HG03460 (cell line): ENCODE measurements around the gene UNC45A.
A peak's percentile ranks its signal among the peaks of the same experiment; 100 is the strongest.
"Not testable (repeated sequence)": the region's sequence is repeated elsewhere in the genome, so short reads cannot be mapped to it uniquely, and the experiment has no call there.

Source experiments
- ATAC-seq: cut with Tn5 transposase; IDR thresholded peaks from one replicate; pipeline ENCODE4 v1.9.1; 2021; ENCODE audit not compliant: unreplicated experiment

The UNC45A gene, protein sequence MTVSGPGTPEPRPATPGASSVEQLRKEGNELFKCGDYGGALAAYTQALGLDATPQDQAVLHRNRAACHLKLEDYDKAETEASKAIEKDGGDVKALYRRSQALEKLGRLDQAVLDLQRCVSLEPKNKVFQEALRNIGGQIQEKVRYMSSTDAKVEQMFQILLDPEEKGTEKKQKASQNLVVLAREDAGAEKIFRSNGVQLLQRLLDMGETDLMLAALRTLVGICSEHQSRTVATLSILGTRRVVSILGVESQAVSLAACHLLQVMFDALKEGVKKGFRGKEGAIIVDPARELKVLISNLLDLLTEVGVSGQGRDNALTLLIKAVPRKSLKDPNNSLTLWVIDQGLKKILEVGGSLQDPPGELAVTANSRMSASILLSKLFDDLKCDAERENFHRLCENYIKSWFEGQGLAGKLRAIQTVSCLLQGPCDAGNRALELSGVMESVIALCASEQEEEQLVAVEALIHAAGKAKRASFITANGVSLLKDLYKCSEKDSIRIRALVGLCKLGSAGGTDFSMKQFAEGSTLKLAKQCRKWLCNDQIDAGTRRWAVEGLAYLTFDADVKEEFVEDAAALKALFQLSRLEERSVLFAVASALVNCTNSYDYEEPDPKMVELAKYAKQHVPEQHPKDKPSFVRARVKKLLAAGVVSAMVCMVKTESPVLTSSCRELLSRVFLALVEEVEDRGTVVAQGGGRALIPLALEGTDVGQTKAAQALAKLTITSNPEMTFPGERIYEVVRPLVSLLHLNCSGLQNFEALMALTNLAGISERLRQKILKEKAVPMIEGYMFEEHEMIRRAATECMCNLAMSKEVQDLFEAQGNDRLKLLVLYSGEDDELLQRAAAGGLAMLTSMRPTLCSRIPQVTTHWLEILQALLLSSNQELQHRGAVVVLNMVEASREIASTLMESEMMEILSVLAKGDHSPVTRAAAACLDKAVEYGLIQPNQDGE

DNA sequence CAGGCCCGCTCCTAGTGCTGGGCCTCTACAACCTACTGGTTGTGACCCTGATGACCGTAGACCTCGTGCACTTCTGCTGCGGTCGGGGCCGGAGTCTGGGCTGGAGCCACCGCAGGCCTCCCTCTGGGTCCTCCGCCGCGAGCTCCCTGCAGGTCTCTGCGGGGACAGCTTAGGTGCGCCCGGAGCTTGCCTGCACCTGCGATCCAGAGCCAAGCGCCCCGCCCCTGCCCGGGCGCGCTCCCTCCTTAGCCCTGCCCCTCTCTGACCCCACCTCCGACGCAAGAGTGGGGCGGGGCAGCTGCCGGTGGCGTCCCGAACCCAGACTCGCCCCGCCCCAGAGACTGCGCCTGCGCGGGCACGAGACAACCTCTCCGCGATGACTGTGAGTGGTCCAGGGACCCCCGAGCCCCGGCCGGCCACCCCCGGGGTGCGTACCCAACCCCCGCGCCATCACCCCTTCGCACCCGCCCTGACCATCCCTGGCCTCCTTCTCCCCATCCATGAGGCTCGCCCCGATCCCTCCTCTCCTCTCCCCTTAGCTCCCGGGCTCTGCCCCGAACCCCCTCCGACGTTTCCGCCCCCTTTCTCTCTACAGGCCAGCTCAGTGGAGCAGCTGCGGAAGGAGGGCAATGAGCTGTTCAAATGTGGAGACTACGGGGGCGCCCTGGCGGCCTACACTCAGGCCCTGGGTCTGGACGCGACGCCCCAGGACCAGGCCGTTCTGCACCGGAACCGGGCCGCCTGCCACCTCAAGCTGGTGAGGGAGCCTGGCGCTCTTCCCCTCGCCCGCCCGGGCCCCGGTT, at the start of gene UNC45A:
Gene UNC45A, plus strand, starts transcription at position 337 of the 803 bp plus-strand sequence. Its CDS starts 40 bp downstream, at position 377.
- ATAC-seq: peak; percentile 53

DNA sequence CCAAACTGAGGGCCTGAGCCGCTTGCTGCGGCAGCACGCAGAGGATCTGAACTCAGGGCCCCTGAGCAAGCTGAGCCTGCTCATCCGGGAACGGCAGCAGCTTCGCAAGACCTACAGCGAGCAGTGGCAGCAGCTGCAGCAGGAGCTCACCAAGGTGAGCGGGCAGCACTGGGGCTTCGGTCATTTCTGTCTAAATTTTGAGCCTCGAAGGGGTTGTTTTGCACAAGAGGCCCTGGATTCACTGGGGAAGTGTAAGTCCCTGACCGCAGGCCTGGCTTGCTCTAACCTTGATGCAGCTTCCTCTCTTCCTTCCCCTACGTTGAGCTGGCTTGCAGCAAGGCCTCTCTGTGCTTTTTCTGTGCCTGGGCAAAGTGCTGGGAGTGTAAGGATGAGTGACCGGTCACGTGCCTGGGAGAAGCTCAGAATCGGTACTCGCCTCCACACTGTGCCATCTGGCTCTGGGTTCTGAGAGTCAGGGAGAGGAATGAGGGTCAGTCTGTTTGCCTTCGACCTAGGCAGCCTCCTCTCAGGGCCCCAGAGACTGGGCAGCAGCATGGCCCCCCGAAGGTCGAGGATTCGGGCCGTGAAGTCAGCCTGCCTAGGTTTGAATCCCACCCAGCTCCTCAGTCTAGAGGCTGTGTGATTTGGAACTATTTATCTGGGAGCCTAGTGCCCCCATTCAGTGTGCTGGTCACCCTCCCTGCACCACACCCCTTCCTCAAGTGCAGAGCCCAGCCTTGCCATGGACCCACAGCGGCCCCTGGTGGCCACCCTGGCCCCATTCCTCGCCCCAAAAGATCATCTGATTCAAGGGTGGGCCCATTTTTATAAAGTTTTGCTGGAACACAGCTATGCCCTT, 49.4 kb upstream of the UNC45A start:
- peak; percentile 54 for ATAC-seq

DNA sequence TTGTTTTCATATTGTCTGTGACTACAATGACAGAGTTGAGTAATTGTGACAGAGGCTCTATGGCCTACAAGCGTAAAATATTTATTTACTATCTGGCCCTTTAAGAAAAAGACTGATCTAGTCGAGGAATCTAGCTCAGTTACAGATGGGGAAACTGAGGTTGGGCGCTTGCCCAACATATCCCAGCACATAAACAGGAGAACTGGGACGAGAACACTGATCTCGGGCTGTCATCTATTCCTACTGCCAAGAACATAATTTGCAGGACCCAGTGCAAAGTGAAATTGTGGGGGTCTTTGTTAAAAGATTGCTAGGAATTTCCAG, 48.8 kb upstream of the UNC45A start:
- ATAC-seq: no peak

DNA sequence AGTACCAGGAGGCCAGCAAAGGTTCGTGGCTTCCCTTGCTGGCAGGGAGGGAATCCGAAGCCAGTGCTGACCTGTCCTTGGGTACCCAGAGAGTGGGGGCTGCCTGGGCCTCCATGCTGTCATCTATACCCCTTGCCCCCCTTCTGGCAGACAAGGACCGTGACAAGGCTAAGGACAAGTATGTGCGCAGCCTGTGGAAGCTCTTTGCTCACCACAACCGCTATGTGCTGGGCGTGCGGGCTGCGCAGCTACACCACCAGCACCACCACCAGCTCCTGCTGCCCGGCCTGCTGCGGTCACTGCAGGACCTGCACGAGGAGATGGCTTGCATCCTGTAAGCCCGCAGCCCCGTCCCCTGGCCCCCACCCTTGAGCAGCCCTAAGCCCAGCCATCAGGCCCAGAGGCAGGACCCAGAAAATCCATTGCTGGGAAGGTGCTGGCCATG, 48.0 kb upstream of the UNC45A start:
- ATAC-seq: no peak

DNA sequence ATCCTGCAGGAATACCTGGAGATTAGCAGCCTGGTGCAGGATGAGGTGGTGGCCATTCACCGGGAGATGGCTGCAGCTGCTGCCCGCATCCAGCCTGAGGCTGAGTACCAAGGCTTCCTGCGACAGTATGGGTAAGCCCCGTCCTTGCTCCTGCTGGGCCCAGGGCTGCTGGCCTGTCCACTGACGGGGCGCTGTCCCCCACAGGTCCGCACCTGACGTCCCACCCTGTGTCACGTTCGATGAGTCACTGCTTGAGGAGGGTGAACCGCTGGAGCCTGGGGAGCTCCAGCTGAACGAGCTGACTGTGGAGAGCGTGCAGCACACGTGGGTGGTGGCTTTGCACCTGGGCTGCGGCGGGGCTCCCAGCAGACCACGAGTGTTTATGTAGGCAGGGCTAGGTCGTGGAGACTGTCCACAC, 45.8 kb upstream of the UNC45A start:
- no peak for ATAC-seq

DNA sequence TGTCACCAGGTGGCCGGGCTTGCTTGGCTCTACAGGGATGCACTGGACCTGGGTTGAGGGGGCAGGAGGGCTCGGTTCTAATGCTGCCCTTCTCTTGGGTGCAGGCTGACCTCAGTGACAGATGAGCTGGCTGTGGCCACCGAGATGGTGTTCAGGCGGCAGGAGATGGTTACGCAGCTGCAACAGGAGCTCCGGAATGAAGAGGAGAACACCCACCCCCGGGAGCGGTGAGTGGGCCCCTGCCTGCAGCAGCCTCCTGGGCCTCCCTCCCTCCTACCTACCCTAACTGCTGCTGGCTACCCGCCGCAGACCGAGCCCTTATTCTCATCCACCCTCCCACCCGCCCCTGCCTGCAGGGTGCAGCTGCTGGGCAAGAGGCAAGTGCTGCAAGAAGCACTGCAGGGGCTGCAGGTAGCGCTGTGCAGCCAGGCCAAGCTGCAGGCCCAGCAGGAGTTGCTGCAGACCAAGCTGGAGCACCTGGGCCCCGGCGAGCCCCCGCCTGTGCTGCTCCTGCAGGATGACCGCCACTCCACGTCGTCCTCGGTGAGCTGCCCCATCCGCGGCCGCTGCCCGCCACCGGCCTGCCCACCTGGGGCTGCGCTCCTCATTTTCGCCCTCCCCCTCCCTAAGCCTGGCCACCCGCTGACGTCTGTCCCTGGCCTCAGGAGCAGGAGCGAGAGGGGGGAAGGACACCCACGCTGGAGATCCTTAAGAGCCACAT, 45.2 kb upstream of the UNC45A start:
- no peak for ATAC-seq

DNA sequence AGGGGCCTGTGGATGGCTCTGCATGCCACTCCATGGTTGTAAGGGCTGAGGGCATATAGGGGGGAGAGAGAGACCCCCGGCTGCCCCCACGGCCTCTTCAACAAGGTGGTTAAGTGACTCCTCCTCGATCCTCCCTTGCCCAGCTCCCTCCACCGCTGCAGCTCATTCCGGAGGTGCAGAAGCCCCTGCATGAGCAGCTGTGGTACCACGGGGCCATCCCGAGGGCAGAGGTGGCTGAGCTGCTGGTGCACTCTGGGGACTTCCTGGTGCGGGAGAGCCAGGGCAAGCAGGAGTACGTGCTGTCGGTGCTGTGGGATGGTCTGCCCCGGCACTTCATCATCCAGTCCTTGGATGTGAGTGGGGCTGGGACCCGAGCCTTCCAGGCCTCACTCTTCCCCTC, 44.2 kb upstream of the UNC45A start:
- no peak for ATAC-seq

DNA sequence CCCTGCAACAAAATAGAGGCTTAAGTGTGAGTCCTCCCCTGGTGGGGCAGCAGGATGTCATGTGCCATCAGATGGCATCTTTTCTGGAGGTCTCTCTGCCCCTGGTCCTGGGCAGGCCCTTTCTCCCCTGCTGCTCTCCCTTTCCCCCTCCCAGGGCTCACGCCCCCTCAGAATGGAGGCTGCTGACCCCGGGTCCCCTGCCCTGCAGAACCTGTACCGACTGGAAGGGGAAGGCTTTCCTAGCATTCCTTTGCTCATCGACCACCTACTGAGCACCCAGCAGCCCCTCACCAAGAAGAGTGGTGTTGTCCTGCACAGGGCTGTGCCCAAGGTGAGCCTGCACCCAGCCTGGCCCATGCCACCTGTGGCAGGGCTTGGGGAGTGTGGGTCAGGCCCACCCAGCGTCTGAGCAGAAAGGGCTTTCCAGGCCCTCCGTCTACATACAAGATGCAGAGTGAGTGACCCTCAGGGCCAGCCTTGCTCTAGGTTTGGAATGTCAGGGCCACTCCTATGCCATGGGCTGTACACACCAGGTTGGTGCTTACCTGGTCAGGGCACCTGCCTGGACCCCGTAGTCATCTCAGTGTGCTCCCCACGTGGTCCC, 43.6 kb upstream of the UNC45A start:
- ATAC-seq: no peak

DNA sequence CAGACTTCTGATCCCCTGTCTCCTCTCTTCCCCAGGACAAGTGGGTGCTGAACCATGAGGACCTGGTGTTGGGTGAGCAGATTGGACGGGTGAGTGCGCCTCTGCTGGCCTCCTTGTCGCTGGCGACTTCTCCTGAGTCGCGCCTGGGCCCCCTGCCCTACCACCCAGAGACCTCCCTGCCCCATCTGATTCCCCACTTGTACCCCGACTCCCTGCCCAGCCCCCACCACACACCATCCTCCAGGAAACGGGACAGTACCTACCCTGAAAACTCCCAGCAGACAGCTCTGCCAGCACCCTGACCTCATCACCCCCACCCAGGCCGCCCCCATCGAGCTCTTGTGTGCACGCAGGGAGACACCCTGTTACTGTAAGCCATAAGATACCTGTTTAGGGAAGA, 43.1 kb upstream of the UNC45A start:
- ATAC-seq: no peak

DNA sequence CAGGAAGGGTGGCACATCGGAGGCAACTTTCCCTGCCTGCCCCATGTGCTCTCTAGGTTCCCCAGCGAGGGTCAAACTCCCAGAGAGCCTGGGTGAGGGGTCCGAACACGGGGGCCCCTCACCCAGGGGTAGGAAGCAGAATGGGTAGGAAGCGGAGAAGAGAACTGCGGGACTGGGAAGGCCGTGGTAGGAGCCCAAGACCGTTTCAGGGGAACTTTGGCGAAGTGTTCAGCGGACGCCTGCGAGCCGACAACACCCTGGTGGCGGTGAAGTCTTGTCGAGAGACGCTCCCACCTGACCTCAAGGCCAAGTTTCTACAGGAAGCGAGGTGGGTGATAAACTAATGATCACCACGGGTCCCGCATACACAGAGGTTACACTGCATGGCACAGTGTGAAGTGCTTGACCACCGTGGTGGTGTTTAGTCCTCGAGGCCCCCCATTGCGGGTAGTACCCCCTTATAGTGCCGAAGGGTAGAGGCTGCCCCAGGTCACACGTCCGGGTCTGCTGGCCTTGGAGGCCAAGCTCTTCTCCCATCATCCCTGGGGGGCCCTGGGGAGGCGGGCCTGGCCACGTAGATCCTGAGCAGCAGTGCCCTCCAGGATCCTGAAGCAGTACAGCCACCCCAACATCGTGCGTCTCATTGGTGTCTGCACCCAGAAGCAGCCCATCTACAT, 42.4 kb upstream of the UNC45A start:
- ATAC-seq: no peak

DNA sequence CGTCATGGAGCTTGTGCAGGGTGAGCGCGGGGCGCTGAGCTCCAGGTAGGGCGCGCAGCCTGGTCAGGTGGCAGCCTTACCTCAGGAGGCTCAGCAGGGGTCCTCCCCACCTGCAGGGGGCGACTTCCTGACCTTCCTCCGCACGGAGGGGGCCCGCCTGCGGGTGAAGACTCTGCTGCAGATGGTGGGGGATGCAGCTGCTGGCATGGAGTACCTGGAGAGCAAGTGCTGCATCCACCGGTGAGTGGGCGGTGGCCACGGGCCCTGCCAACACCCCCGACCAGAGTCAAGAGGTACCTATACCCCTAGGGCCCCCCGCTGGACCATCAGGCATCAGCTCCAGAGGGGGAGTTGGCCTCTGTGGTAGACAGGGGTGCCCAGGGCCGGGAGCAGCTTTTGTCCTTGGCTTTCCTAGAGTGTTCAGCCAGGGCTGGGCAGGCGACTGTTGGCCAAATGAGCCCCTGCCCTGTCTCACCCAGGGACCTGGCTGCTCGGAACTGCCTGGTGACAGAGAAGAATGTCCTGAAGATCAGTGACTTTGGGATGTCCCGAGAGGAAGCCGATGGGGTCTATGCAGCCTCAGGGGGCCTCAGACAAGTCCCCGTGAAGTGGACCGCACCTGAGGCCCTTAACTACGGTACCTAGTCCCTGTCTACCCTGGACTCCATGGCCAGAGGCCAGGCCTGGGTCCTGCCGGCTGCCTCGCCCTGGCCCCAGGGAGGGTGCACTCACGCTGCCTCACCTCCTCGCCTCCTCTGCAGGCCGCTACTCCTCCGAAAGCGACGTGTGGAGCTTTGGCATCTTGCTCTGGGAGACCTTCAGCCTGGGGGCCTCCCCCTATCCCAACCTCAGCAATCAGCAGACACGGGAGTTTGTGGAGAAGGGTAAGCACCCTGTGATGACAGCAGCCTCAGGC, 41.7 kb upstream of the UNC45A start:
- ATAC-seq: no peak

DNA sequence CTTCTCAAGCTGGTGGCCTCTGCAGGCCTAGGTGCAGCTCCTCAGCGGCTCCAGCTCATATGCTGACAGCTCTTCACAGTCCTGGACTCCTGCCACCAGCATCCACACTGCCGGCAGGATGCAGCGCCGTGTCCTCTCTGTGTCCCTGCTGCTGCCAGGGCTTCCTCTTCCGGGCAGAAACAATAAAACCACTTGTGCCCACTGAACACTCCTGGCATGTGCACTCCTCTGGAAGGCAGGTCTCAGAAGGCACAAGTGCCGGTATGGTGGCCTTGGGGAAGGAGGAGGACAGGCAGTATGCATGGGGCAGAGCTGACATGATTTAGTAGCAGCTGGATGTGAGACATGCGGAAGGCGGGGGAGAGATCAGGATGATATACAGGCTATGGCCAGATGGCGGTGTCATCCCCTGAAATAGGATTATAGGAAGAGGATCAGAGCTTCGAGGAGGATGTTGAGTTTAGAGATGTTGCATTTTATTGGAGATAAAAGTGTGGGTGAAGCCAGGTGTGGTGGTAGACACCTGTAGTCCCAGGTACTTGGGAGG, 39.4 kb upstream of the UNC45A start:
- ATAC-seq: no peak

DNA sequence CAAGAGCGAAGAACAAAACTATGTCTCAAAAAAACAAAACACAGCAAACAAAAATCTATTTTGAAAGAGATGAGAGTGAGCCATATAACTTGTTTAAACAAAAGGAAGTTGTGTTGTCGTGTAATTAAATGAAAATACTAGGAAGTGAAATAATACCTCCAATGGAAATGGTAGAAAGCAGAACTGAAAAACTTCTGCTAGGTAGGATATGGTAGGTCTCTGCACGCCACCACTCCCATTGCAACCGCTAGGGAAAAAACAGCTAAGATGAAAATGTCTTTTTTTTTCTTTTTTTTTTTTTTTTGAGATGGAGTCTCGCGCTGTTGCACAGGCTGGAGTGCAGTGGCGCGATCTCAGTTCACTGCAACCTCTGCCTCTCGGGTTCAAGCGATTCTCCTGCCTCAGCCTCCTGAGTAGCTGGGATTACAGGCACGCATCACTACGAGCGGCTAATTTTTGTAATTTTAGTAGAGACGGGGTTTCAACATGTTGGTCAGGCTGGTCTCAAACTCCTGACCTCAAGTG, 37.9 kb upstream of the UNC45A start:
- ATAC-seq: not testable (repeated sequence)

DNA sequence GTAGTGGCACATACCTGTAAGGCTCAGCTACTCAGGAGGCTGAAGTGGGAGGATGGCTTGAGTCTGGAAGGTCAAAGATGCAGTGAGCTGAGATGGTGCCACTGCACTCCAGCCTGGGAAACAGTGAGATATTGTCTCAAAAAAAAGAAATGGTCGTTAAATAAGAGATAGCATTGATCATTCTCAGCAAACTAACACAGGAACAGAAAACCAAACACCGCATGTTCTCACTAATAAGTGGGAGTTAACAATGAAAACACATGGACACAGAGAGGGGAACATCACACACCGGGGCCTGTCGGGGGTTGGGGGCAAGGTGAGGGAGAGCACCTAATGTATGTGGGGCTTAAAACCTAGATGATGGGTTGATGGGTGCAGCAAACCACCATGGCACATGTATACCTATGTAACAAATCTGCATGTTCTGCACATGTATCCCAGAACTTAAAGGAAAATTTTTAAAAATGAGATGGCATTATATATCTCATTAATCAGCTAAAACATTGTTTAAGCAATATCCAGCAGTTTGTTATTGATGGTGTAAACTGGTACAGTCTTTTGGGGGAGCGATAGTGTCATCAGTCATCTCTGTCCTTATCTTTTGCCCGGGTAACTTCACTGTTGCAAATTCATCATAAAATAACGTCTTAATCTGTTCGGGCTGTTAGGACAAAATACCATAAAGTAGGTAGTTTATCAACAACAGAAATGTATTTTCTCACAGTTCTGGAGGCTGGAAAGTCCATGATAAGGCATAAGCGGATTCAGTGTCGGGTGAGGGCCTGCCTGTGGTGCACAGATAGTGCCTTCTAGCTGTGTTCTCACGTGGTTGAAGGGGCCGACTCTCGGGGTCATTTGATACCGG, 33.7 kb upstream of the UNC45A start:
- no peak for ATAC-seq

DNA sequence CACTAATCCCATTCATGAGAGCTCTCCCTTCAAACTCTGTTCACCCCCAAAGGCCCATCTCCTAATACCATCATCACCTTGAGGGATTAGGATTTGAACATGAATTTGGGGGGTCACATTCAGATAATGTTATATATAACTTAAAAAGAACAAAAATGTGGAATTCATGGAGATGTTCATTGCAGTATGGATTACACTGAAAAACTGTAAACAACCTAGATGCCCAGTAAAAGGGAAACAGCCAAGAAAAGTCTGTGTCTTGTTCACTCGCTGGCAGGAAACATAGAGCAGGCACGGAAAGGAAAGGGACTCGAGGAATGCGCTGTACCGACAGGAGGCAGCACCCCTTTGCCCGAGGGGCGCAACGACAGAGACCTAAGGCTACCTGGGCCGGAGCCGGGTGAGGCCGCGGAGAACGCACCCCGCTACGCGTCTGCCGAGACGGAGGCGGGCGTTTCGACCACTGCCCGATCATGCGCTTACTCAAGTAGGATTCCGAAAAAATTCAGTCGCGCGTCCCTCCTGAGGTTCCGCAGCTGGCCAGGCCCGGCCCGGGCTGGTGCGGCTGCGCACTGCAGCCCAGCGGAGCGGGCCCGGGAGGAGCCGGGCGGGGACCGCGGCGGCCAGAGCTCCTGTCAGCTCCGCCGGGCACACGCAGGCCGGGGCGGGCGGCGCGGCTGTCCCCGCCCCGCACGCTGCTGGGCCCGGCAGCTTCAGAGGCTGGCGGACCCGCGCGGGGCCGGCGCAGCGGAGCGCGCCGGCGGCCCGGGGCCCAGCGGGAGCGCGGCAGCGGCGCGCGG, 32.8 kb upstream of the UNC45A start:
- ATAC-seq: peak; percentile 63
